Measurements from ENCODE around the gene IL16. TPM values are rescaled to one million over a fixed set of nuclear protein-coding genes. Genes with fewer than 3 reads are reported as not detected.

Gene IL16
- total RNA-seq, 2 experiments from 2014 or later: 118 to 144 TPM

DNA sequence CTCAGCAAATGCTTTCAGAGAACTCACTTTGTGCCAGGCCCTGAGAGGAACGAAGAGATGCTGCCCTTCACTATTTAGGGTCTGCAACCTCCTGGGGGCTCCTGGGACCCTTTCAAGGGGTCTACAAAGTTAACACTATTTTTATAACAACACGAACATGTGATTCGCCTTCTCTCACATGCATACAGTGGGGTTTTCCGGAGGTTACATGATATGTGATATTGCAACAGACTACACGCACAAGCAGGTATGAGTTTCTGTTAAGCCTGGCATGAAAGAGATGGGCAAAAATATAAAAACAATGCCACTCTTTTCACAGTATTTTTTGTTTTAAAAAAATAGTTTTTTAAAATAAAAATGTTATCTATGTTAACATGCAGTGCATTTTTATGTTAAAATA lies 117.0 kb downstream of the IL16 start:
- Mint-ChIP-seq H3K27ac (no peak overlapping the region), H3K4me3 (no peak overlapping the region), H3K36me3 (peaks cover 50% of the 10 kb centered on the region), H3K9me3 (ENCODE audit: low read depth) (no peaks in the 10 kb centered on the region), H3K27me3 (no peaks in the 10 kb centered on the region), H3K4me1 (peaks cover 20% of the 10 kb centered on the region)
- CTCF ChIA-PET: interaction anchor here (0.9 to 1.0 kb wide), 2 partner anchors 21 to 48 kb away, joined by 3 to 4 read pairs; no protein-coding TSS in a partner anchor
- DNase-seq: no peak
- no peak for ATAC-seq

GRCh38 chr15:81314378-81314777 lies 117.7 kb downstream of the IL16 start:
- no peak for DNase-seq
- H3K27me3 Mint-ChIP-seq: no peaks in the 10 kb centered on the region
- no peaks in the 10 kb centered on the region for H3K9me3 Mint-ChIP-seq (ENCODE audit: low read depth)
- no peak for ATAC-seq
- H3K4me3 Mint-ChIP-seq: no peak overlapping the region
- H3K27ac Mint-ChIP-seq: no peak overlapping the region
- H3K36me3 Mint-ChIP-seq: peaks cover 43% of the 10 kb centered on the region
- CTCF ChIA-PET: interaction anchor here (0.9 to 1.0 kb wide), 2 partner anchors 20 to 48 kb away, joined by 3 to 4 read pairs; no protein-coding TSS in a partner anchor
- H3K4me1 Mint-ChIP-seq: peaks cover 20% of the 10 kb centered on the region

DNA sequence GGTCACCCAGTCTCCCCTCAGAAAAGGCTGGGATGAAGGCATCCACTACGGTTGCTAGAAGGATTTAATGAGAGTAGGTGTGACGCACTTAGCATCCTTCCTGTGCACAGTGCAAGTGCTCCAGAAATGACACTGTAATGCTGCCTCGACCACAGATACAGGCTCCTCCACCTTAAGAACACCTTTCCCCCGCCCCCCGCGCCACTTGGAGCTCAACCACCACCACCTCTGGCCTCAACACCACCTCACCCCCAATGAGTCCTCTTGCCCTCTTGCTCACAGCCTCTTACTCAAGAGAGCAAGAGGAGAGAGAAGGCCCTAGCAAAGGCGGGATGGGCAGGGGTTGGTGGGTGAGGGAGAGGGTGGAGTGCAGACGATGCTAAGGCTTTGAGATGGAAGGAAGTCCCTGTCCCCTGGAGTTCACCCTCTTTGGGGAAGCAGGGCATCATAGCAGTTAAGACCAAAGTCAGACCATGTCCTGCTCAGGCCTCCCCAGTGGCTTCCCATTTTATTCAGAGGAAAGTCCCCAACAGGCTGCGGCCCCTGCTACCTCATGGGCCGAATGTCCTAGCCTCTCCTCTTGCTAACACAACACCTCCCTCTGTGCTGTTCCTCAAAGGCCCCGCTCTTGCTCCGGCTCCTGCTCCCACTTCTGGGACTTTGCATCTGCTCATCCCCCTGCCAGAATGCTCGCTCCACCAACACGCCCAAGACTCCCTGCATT lies 118.9 kb downstream of the IL16 start:
- H3K27me3 Mint-ChIP-seq: no peaks in the 10 kb centered on the region
- no peak overlapping the region for H3K27ac Mint-ChIP-seq
- H3K4me1 Mint-ChIP-seq: peaks cover 20% of the 10 kb centered on the region
- CTCF ChIA-PET: no interaction called here
- H3K9me3 Mint-ChIP-seq (ENCODE audit: low read depth): no peaks in the 10 kb centered on the region
- H3K36me3 Mint-ChIP-seq: peaks cover 38% of the 10 kb centered on the region
- ATAC-seq: no peak
- H3K4me3 Mint-ChIP-seq: no peak overlapping the region
- DNase-seq: peak; percentile 58

GRCh38 chr15:81316267-81316666 lies 119.6 kb downstream of the IL16 start:
- Mint-ChIP-seq H3K9me3 (ENCODE audit: low read depth) (no peaks in the 10 kb centered on the region), H3K27me3 (no peaks in the 10 kb centered on the region), H3K4me3 (no peak overlapping the region), H3K27ac (no peak overlapping the region), H3K36me3 (peaks cover 32% of the 10 kb centered on the region), H3K4me1 (peaks cover 20% of the 10 kb centered on the region)
- CTCF ChIA-PET: no interaction called here
- DNase-seq: no peak
- no peak for ATAC-seq

DNA sequence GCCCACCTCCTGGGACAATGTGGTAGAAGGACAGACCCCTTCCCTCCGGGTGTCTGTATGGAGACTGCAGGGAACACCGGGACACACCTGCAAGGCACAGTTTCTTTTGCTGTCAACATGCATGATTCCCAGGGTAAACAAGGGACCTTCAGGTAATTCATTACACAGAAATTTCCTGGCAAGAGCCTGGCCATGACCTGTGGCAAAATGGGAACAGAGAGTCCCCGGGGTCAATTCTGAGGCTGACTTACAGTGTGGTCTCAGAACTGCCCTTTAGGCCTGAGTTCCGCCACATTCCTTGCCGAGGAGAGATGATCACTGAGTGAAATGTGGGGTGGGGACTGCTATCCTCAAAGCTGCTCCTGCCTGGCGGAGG lies 121.0 kb downstream of the IL16 start:
- no peak overlapping the region for H3K27ac Mint-ChIP-seq
- H3K36me3 Mint-ChIP-seq: peaks cover 28% of the 10 kb centered on the region
- H3K9me3 Mint-ChIP-seq (ENCODE audit: low read depth): no peaks in the 10 kb centered on the region
- H3K27me3 Mint-ChIP-seq: no peaks in the 10 kb centered on the region
- ATAC-seq (no peak), DNase-seq (no peak)
- peaks cover 23% of the 10 kb centered on the region for H3K4me1 Mint-ChIP-seq
- CTCF ChIA-PET: no interaction called here
- no peak overlapping the region for H3K4me3 Mint-ChIP-seq

- Mint-ChIP-seq H3K27ac (no peak overlapping the region), H3K9me3 (ENCODE audit: low read depth) (no peaks in the 10 kb centered on the region), H3K4me3 (no peak overlapping the region), H3K4me1 (peaks cover 21% of the 10 kb centered on the region), H3K36me3 (peaks cover 16% of the 10 kb centered on the region), H3K27me3 (no peaks in the 10 kb centered on the region)
- CTCF ChIA-PET: interaction anchor here (0.9 to 1.4 kb wide), 3 partner anchors 46 to 56 kb away, joined by 3 to 7 read pairs (median 5); no protein-coding TSS in a partner anchor
- no peak for ATAC-seq
- DNase-seq: no peak
Measured at GRCh38 chr15:81321667-81322066, 125.0 kb downstream of the IL16 start.

GRCh38 chr15:81322676-81323253 lies 126.1 kb downstream of the IL16 start:
- Mint-ChIP-seq H3K27me3 (no peaks in the 10 kb centered on the region), H3K9me3 (ENCODE audit: low read depth) (no peaks in the 10 kb centered on the region), H3K36me3 (peaks cover 10% of the 10 kb centered on the region), H3K27ac (no peak overlapping the region), H3K4me3 (peak overlapping the region; percentile 10), H3K4me1 (peaks cover 29% of the 10 kb centered on the region)
- CTCF ChIA-PET: interaction anchor here (0.8 to 3.6 kb wide), 5 partner anchors 18 to 57 kb away, joined by 3 to 20 read pairs (median 3); no protein-coding TSS in a partner anchor
- ATAC-seq (no peak), DNase-seq (no peak)

DNA sequence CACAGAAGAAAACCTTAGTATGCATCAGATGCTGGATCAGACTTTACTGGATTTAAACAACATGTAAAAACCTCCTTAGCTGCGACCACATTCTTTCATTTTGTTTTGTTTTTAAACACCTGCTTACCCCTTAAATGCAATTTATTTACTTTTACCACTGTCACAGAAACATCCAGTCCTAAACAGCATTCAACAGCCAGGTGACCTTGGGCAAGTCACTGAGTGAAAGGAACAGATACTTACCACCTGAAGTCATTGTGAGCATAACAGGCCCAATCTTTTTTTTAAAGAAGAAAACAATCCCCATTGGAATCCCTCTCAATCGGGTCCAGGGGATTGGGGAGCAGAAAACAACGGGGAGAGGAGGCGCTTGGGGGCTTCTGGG lies 126.9 kb downstream of the IL16 start:
- Mint-ChIP-seq H3K36me3 (peaks cover 9% of the 10 kb centered on the region), H3K27me3 (no peaks in the 10 kb centered on the region), H3K4me3 (peak overlapping the region; percentile 85), H3K27ac (peak overlapping the region; percentile 76), H3K4me1 (peaks cover 29% of the 10 kb centered on the region), H3K9me3 (ENCODE audit: low read depth) (no peaks in the 10 kb centered on the region)
- CTCF ChIA-PET: interaction anchor here (0.9 to 3.6 kb wide), 9 partner anchors 14 to 57 kb away, joined by 3 to 20 read pairs (median 4); no protein-coding TSS in a partner anchor
- ATAC-seq (no peak), DNase-seq (no peak)

GRCh38 chr15:81323944-81324881 lies 127.5 kb downstream of the IL16 start, which contains the start of gene STARD5:
Gene STARD5 (minus strand): TSS chr15:81324141. CDS start chr15:81324099, 42 bp downstream.
- H3K4me1 Mint-ChIP-seq: peaks cover 29% of the 10 kb centered on the region
- H3K27ac Mint-ChIP-seq: peak within 1 kb of the TSS; percentile 78
- H3K36me3 Mint-ChIP-seq: peaks cover 8% of the 10 kb centered on the region
- H3K4me3 Mint-ChIP-seq: peak within 1 kb of the TSS; percentile 85
- no peaks in the 10 kb centered on the region for H3K9me3 Mint-ChIP-seq (ENCODE audit: low read depth)
- no peaks in the 10 kb centered on the region for H3K27me3 Mint-ChIP-seq
- ATAC-seq (peak; percentile 100), DNase-seq (peak; percentile 98)
- CTCF ChIA-PET: interaction anchor here (0.6 to 3.6 kb wide), 10 partner anchors 13 to 58 kb away, joined by 3 to 20 read pairs (median 4); no protein-coding TSS in a partner anchor

GRCh38 chr15:81326466-81327212 lies 130.0 kb downstream of the IL16 start:
- ATAC-seq: no peak
- CTCF ChIA-PET: interaction anchor here (1.3 to 3.5 kb wide), 2 partner anchors 51 to 61 kb away, joined by 12 to 20 read pairs; no protein-coding TSS in a partner anchor
- Mint-ChIP-seq H3K36me3 (peaks cover 2% of the 10 kb centered on the region), H3K27ac (no peak overlapping the region), H3K9me3 (ENCODE audit: low read depth) (no peaks in the 10 kb centered on the region), H3K4me1 (peaks cover 29% of the 10 kb centered on the region), H3K4me3 (no peak overlapping the region), H3K27me3 (no peaks in the 10 kb centered on the region)
- no peak for DNase-seq

DNA sequence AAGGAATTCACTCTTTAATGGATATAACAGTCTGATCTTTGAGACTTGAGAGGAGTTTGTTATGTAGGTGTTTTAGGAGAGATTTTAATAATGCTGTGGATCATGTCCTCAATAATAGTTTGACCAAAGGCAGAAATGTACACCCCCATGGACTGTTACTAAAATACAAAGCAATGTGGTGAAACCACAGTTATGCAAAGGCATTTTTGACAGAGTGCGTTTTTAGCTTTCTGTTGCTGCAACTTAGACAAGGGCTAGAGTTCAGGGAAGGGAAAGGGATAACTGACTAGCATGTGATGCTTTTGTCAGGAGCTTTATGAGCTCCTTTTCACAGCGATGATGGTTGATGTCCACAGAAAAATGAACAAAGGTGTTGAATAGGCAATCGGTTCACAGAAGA lies 130.8 kb downstream of the IL16 start:
- Mint-ChIP-seq H3K9me3 (ENCODE audit: low read depth) (no peaks in the 10 kb centered on the region), H3K36me3 (no peaks in the 10 kb centered on the region), H3K27me3 (no peaks in the 10 kb centered on the region), H3K27ac (no peak overlapping the region), H3K4me1 (peaks cover 24% of the 10 kb centered on the region), H3K4me3 (no peak overlapping the region)
- no peak for DNase-seq
- ATAC-seq: no peak
- CTCF ChIA-PET: interaction anchor here (0.7 to 3.5 kb wide), 4 partner anchors 16 to 62 kb away, joined by 3 to 20 read pairs (median 4); no protein-coding TSS in a partner anchor

DNA sequence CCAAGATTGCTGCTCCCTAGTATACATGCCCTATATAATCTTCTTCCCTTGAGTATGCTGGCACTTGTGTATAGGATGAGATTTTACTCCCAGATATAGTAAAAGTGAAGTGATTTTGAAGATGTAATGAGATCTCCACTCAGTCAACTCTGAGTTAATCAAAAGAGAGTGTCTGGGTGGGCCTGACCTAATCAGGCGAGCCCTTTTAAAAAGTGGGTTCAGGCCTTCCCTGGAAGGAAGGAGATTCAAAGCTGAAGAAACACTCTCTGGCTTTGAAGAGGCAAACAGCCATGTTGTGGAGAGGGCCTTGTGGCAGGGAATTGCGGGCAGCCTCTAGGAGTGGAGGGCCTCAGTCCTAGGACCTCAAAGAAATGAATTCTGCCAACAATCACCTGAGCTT lies 132.8 kb downstream of the IL16 start:
- no peak overlapping the region for H3K4me3 Mint-ChIP-seq
- no peaks in the 10 kb centered on the region for H3K9me3 Mint-ChIP-seq (ENCODE audit: low read depth)
- ATAC-seq (no peak), DNase-seq (no peak)
- CTCF ChIA-PET: interaction anchor here (1.9 kb wide), 1 partner anchor 54 kb away, joined by 5 read pairs; no protein-coding TSS in a partner anchor
- H3K4me1 Mint-ChIP-seq: peaks cover 12% of the 10 kb centered on the region
- H3K27ac Mint-ChIP-seq: no peak overlapping the region
- H3K27me3 Mint-ChIP-seq: no peaks in the 10 kb centered on the region
- H3K36me3 Mint-ChIP-seq: no peaks in the 10 kb centered on the region
